ENCODE data around the gene HSD17B13.

DNA sequence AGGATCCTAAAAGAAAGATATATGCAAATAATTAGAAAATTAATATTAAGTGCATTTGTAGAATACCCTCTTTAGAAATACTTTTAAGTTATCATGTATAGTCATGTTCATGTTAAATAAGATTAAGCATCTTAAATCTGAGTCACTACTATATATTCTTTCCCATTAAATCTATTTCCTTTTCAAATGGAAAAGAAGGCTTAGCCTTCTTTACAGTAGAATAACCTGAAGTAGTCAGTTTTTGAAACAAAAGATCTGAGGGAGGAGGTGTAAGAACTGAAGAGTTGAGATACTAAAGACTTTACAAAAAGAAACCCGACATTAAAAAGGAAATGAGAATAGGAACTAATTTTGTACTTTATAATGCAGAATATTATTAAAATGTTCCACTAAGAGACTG lies 14.7 kb upstream of the HSD17B13 start:
- TF ChIP-seq, protein P1, sequence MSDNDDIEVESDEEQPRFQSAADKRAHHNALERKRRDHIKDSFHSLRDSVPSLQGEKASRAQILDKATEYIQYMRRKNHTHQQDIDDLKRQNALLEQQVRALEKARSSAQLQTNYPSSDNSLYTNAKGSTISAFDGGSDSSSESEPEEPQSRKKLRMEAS (IDR thresholded peaks at IDR 0.05; ENCODE audit: low read depth, low read length) = no peak
- TF ChIP-seq, protein P2, sequence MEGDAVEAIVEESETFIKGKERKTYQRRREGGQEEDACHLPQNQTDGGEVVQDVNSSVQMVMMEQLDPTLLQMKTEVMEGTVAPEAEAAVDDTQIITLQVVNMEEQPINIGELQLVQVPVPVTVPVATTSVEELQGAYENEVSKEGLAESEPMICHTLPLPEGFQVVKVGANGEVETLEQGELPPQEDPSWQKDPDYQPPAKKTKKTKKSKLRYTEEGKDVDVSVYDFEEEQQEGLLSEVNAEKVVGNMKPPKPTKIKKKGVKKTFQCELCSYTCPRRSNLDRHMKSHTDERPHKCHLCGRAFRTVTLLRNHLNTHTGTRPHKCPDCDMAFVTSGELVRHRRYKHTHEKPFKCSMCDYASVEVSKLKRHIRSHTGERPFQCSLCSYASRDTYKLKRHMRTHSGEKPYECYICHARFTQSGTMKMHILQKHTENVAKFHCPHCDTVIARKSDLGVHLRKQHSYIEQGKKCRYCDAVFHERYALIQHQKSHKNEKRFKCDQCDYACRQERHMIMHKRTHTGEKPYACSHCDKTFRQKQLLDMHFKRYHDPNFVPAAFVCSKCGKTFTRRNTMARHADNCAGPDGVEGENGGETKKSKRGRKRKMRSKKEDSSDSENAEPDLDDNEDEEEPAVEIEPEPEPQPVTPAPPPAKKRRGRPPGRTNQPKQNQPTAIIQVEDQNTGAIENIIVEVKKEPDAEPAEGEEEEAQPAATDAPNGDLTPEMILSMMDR (IDR thresholded peaks at IDR 0.05; ENCODE audit: low read depth, low read length) = no peak
- no peak for TF ChIP-seq MYC (IDR thresholded peaks at IDR 0.05; ENCODE audit: low read depth, low read length)
- TF ChIP-seq POLR2A (IDR thresholded peaks at IDR 0.05; ENCODE audit: extremely low read depth, insufficient read length) = no peak
